ENCODE data around the gene ATOH1. TPM values are rescaled to one million over a fixed set of nuclear protein-coding genes. Genes with fewer than 3 reads are reported as not detected.

The ATOH1 gene
- polyA plus RNA-seq, 3 donors: not detected

DNA sequence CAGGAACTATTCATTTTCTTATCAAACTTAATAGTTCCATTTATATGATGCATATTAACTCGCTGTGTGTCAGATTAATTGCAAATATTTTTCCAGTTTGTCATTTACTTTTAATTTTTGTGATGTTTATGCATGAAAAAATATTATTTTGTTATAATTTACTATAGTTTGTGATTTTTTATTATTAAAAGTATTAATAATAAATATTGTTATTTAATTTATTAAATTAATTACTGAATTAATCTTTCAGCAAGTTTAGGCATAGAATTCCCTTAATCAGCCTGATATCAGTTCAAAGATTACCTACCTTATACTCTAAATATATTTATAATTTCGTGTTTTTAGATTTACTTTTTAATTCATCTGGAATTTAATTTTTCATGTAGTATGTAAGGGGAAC lies 15.5 kb upstream of the ATOH1 start:
- H3K36me3 ChIP-seq (replicated peaks in 1 of 2; ENCODE audit: control insufficient read depth in 1 of 2, insufficient read depth in 2 of 2, low read length in 2 of 2): no peaks in the 10 kb centered on the region
- peaks cover 8 to 12% of the 10 kb centered on the region in 2 donors for H3K4me1 ChIP-seq (ENCODE audit: control insufficient read depth in 1 of 2, insufficient read depth in 2 of 2, low read length in 2 of 2)
- H3K79me2 ChIP-seq (ENCODE audit: insufficient read depth, low read length): no peaks in the 10 kb centered on the region
- Mint-ChIP-seq H3K4me3 (no peak overlapping the region), H3K27ac (no peak overlapping the region), H3K9me3 (peaks cover 0 to 16% (median 3%) of the 10 kb centered on the region in 7 donors), H3K36me3 (no peaks in the 10 kb centered on the region), H3K4me1 (peaks cover 5% of the 10 kb centered on the region), H3K27me3 (ENCODE audit: low read depth in 3 of 3) (no peaks in the 10 kb centered on the region)
- no peak overlapping the region for H2AFZ ChIP-seq (ENCODE audit: insufficient read depth, low read depth, low read length, poor library complexity, severe bottlenecking)
- H3K4me2 ChIP-seq (replicated peaks; ENCODE audit: extremely low read depth, low read length, poor library complexity, severe bottlenecking): no peak overlapping the region
- no CpG with 5 or more reads among the region's 2 CpGs for WGBS (ENCODE audit: insufficient coverage)
- no peaks in the 10 kb centered on the region for H3K27me3 ChIP-seq (ENCODE audit: control insufficient read depth in 2 of 2, insufficient read depth in 2 of 2, low read length in 2 of 2)
- H3K9ac ChIP-seq (ENCODE audit: insufficient read depth, low read length, poor library complexity, severe bottlenecking): no peak overlapping the region
- H3K4me3 ChIP-seq (replicated peaks in 1 of 3; ENCODE audit: low read depth in 2 of 3, low read length in 3 of 3): no peak overlapping the region
- H3K9me3 ChIP-seq (replicated peaks in 1 of 2; ENCODE audit: control insufficient read depth in 1 of 2, insufficient read depth in 1 of 2, low read length in 2 of 2): peaks cover 0 to 4% of the 10 kb centered on the region in 2 donors
- TF ChIP-seq CTCF (IDR thresholded peaks at IDR 0.05): no peak
- no peak overlapping the region for H3K27ac ChIP-seq (ENCODE audit: low read depth in 1 of 2, low read length in 2 of 2)
- intact Hi-C loops (cut with micrococcal nuclease): no loop called here
- no peak for DNase-seq
- no peaks in the 10 kb centered on the region for H4K20me1 ChIP-seq (ENCODE audit: insufficient read depth, low read length)

GRCh38 chr4:93814141-93814540 lies 14.4 kb upstream of the ATOH1 start:
- no peaks in the 10 kb centered on the region for H4K20me1 ChIP-seq (ENCODE audit: insufficient read depth, low read length)
- Mint-ChIP-seq H3K27ac (no peak overlapping the region), H3K36me3 (no peaks in the 10 kb centered on the region), H3K4me3 (no peak overlapping the region), H3K4me1 (peaks cover 5% of the 10 kb centered on the region), H3K9me3 (peaks cover 0 to 16% (median 4%) of the 10 kb centered on the region in 7 donors), H3K27me3 (ENCODE audit: low read depth in 3 of 3) (peaks cover 0 to 2% (median 0%) of the 10 kb centered on the region in 3 donors)
- peaks cover 0 to 4% of the 10 kb centered on the region in 2 donors for H3K9me3 ChIP-seq (replicated peaks in 1 of 2; ENCODE audit: control insufficient read depth in 1 of 2, insufficient read depth in 1 of 2, low read length in 2 of 2)
- H3K4me1 ChIP-seq (ENCODE audit: control insufficient read depth in 1 of 2, insufficient read depth in 2 of 2, low read length in 2 of 2): peaks cover 8 to 12% of the 10 kb centered on the region in 2 donors
- H3K9ac ChIP-seq (ENCODE audit: insufficient read depth, low read length, poor library complexity, severe bottlenecking): no peak overlapping the region
- no peak for TF ChIP-seq CTCF (IDR thresholded peaks at IDR 0.05)
- no peak for DNase-seq
- intact Hi-C loops (cut with micrococcal nuclease): no loop called here
- no peak overlapping the region for H2AFZ ChIP-seq (ENCODE audit: insufficient read depth, low read depth, low read length, poor library complexity, severe bottlenecking)
- no peaks in the 10 kb centered on the region for H3K36me3 ChIP-seq (replicated peaks in 1 of 2; ENCODE audit: control insufficient read depth in 1 of 2, insufficient read depth in 2 of 2, low read length in 2 of 2)
- H3K27ac ChIP-seq (ENCODE audit: low read depth in 1 of 2, low read length in 2 of 2): no peak overlapping the region
- H3K27me3 ChIP-seq (ENCODE audit: control insufficient read depth in 2 of 2, insufficient read depth in 2 of 2, low read length in 2 of 2): no peaks in the 10 kb centered on the region
- no peak overlapping the region for H3K4me2 ChIP-seq (replicated peaks; ENCODE audit: extremely low read depth, low read length, poor library complexity, severe bottlenecking)
- no CpG with 5 or more reads among the region's 3 CpGs for WGBS (ENCODE audit: insufficient coverage)
- H3K79me2 ChIP-seq (ENCODE audit: insufficient read depth, low read length): no peaks in the 10 kb centered on the region
- no peak overlapping the region for H3K4me3 ChIP-seq (replicated peaks in 1 of 3; ENCODE audit: low read depth in 2 of 3, low read length in 3 of 3)

Measured in CD14-positive monocyte (primary cell).